NB4 (cell line): ENCODE results near the gene CACTIN.

Experiments used
- CTCF ChIP-seq: IDR thresholded peaks from one replicate; pipeline ENCODE4 v1.5.1; 2012; ENCODE audit warnings: low read depth, low read length
- MAX ChIP-seq: IDR thresholded peaks from 2 replicates; pipeline ENCODE4 v1.6.1; 2011; ENCODE audit warnings: low read depth, low read length

- no peak for TF ChIP-seq CTCF
- no peak for TF ChIP-seq MAX
These were observed 25.8 kb upstream of the CACTIN start for GRCh38 chr19:3652422-3652821.
